Subcutaneous abdominal adipose tissue (tissue), 5 donors: Measurements from ENCODE around the gene POLR3G.

Experiments used
- H3K27ac ChIP-seq: one replicate; pipeline ENCODE4 v1.7.0; 2013; ENCODE audit warnings: low read depth, mild to moderate bottlenecking, inconsistent platforms, low read length, moderate library complexity
- H3K27me3 ChIP-seq, 5 donors: one replicate each; pipeline ENCODE4 v1.7.0; 2013; ENCODE audit warnings: low read length in 5 of 5, inconsistent platforms in 1 of 5; ENCODE audit not compliant: control insufficient read depth in 5 of 5, insufficient read depth in 4 of 5
- H3K36me3 ChIP-seq, 5 donors: one replicate each; pipeline ENCODE4 v1.7.0; 2013; ENCODE audit warnings: low read length in 5 of 5; ENCODE audit not compliant: control insufficient read depth in 5 of 5, insufficient read depth in 5 of 5
- H3K4me1 ChIP-seq, 5 donors: one replicate each; pipeline ENCODE4 v1.7.0; 2013; ENCODE audit warnings: low read length in 5 of 5, mild to moderate bottlenecking in 3 of 5, moderate library complexity in 1 of 5; ENCODE audit not compliant: control insufficient read depth in 5 of 5, insufficient read depth in 5 of 5
- H3K4me3 ChIP-seq, 5 donors: one replicate each; pipeline ENCODE4 v1.7.0; 2013; ENCODE audit warnings: low read length in 5 of 5, low read depth in 1 of 5
- H3K9ac ChIP-seq, 5 donors: one replicate each; pipeline ENCODE4 v1.7.0; 2013; ENCODE audit warnings: low read length in 5 of 5, mild to moderate bottlenecking in 4 of 5, moderate library complexity in 3 of 5
- H3K9me3 ChIP-seq, 5 donors: one replicate each; pipeline ENCODE4 v1.7.0; 2013; ENCODE audit warnings: low read length in 5 of 5; ENCODE audit not compliant: control insufficient read depth in 5 of 5
- donor health status: healthy.
- donor health status: healthy.
- donor health status: healthy.
- donor health status: healthy.
- donor health status: healthy.

The POLR3G gene

DNA sequence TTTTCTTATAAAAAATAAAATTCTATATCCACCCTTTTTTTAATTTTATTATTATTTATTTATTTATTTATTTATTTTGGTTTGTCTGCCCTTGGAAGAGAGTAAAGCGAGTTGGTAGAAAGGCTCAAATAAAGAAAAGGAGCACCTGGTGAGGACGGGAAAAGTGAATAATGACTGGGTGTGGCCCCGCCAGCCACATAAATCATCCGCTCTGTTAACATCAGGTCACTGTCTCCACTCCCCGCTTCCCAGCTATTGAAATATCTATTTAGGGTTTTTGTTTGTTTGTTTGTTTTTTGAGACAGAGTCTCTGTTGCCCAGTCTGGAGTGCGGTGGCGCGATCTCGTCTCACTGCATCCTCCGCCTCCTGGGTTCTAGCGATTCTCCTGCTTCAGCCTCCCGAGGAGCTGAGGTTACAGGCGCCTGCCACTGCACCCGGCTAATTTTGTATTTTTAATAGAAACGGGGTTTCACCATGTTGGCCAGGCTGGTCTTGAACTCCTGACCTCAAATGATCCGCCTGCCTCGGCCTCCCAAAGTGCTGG, 844 bp downstream of the POLR3G start:
- Histone ChIP-seq H3K27ac (no peak overlapping the region), H3K36me3 (no peaks in the 10 kb centered on the region), H3K4me3 (peak overlapping the region in 4 of 5 donors; percentile 37 to 100 (median 96)), H3K27me3 (no peaks in the 10 kb centered on the region), H3K4me1 (peaks cover 0 to 24% (median 22%) of the 10 kb centered on the region in 5 donors), H3K9me3 (no peaks in the 10 kb centered on the region), H3K9ac (peak overlapping the region in 1 of 5 donors; percentile 59)

DNA sequence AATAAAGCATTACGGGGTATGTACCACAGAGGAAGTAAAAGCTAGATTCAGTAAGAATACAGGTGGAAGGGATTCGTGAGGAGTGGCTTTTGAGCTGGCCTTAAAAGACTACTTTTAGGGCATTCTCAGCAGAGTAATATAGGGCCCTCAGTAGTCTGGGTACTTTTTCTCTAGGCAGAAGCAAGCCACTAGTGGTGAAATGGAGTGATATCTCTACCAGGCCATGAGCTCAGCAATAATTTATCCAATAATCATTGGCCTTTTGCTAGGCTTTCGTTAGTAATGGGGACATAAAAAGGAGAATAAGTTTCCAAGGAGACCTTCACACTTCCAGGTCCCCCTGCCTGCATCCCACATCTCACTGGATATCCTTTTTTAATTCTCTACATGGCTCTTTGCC, 1.7 kb downstream of the POLR3G start:
- H3K9me3 ChIP-seq = no peaks in the 10 kb centered on the region
- no peaks in the 10 kb centered on the region for H3K36me3 ChIP-seq
- peaks cover 0 to 24% (median 22%) of the 10 kb centered on the region in 5 donors for H3K4me1 ChIP-seq
- H3K9ac ChIP-seq = no peak overlapping the region
- no peaks in the 10 kb centered on the region for H3K27me3 ChIP-seq
- no peak overlapping the region for H3K27ac ChIP-seq
- no peak overlapping the region for H3K4me3 ChIP-seq

DNA sequence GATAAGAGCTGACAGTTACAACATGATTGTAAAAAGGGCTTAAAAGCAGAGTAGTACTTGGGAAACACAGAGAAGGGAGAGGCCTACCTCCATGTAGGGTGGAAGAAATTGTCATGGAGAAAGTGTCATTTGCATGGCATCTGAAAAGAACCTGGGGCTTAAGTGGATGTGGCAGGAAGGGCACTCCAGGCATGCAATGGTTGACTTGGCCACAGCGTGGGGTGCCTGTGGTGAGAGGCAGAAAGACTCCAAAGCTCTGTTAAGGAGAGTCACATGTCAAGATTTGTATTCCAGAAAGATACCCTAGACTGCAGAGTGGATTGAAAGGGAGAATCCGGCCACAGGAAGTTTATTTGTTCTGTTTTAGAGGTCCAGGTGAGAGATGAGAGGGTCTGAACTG, 2.4 kb downstream of the POLR3G start:
- Histone ChIP-seq H3K4me1 (peaks cover 0 to 24% (median 22%) of the 10 kb centered on the region in 5 donors), H3K4me3 (peak overlapping the region in 1 of 5 donors; percentile 35), H3K27ac (no peak overlapping the region), H3K27me3 (no peaks in the 10 kb centered on the region), H3K36me3 (no peaks in the 10 kb centered on the region), H3K9ac (peak overlapping the region in 1 of 5 donors; percentile 33), H3K9me3 (no peaks in the 10 kb centered on the region)

DNA sequence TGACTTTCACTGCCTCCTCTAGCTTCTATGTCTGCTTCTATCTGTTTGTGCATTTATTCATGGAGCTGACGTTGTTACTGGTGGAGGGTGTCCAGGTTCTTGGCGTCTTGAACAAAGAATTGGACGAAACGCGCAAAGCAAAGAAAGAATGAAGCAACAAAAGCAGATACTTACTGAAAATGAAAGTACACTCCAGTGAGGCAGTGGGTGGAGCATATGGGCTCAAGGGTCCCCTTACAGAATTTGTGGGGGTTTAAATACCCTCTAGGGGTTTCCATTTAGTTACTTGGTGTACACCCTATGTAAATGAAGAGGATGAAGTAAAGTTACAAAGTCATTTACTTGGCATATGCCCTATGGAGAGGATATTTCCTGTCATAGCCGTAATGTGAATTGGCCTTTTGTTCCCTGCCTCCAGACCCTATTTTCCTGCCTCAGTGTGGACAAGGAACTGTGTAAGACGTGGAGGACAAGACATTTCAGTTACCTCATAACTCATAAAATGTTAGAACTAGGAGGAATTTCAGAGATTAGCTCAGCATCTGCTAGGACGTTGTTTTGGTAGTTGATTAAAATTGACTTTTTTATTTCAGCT, 3.1 kb downstream of the POLR3G start:
- H3K36me3 ChIP-seq = no peaks in the 10 kb centered on the region
- H3K27me3 ChIP-seq = no peaks in the 10 kb centered on the region
- no peak overlapping the region for H3K27ac ChIP-seq
- peak overlapping the region in 4 of 5 donors; percentile 17 to 44 (median 30) for H3K4me3 ChIP-seq
- H3K9me3 ChIP-seq = no peaks in the 10 kb centered on the region
- no peak overlapping the region for H3K9ac ChIP-seq
- H3K4me1 ChIP-seq = peaks cover 0 to 22% (median 22%) of the 10 kb centered on the region in 5 donors

DNA sequence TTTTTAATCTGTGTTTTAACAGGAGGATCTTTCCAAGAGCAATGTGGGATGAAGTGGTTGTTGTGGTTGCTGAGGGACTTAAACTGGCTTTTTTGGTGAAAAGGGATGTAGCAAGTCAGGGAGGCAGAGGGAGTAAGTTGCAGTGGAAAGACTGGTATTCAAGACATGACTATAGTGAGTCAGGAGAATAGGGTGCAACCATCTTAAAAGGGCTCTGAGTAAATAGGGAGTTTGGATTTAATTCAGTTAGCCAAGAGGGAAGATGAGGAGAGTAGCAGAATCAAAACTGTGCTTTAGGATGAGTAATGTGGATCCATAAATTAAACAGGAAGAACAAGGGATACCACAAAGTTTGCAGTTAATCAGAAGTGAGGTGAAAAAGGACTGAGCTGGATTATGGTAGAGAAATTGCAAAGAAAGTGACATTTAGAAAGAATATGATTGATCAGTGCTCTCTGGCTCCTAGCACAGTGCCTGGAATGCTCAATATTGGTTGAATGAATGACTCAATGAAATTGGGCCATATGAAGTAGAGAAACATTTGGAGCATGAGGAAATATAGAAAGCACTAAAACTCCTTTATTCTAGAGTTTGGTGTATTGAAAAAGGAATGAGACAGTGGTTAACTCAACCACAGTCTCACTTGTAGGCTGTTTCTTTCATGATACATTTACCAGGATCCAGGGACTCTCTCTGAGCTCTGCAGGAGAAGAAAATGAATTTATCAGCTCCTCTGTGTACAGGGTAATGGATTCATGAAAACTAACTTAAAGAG, 5.1 kb downstream of the POLR3G start:
- H3K36me3 ChIP-seq = no peaks in the 10 kb centered on the region
- H3K9ac ChIP-seq = no peak overlapping the region
- H3K4me3 ChIP-seq = no peak overlapping the region
- no peaks in the 10 kb centered on the region for H3K27me3 ChIP-seq
- no peak overlapping the region for H3K27ac ChIP-seq
- H3K4me1 ChIP-seq = peaks cover 0 to 4% (median 4%) of the 10 kb centered on the region in 5 donors
- no peaks in the 10 kb centered on the region for H3K9me3 ChIP-seq

DNA sequence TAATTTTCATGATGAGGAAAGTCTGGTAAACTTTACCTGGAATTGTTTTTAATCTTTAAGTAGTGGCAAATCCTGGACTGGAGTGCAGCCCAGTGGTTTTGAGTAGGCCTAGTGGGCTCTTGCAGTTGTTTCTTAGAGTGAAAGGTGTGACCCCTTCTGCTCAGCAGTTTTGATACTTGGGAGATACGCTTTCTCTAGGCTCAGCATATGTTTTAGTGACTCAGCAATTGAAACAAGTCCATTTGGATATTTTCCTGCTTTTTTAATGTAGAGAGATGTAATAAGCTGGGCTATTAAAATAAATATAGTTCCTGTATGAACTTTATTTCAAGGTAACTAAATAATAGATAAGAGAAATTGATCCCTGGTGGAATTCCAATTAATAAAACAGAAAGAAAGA, 6.0 kb downstream of the POLR3G start:
- H3K9ac ChIP-seq = no peak overlapping the region
- H3K4me3 ChIP-seq = no peak overlapping the region
- no peak overlapping the region for H3K27ac ChIP-seq
- H3K4me1 ChIP-seq = no peaks in the 10 kb centered on the region
- no peaks in the 10 kb centered on the region for H3K27me3 ChIP-seq
- no peaks in the 10 kb centered on the region for H3K36me3 ChIP-seq
- H3K9me3 ChIP-seq = no peaks in the 10 kb centered on the region

DNA sequence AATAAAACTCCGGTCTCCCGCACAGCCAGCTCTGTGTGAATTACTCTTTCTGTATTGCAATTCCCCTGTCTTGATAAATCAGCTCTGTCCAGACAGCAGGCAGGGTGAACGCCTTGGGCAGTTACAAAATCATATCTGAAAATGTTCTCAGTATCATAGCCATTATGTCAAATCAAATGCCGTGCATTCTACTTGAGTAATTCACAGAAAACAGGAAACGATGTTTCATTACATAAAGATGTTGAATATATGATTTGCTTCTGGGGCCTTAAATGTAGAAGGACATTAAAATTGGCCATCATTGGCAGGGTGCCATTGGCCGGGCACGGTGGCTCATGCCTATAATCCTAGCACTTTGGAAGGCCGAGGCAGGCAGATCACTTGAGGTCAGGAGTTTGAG, 8.5 kb downstream of the POLR3G start:
- no peaks in the 10 kb centered on the region for H3K9me3 ChIP-seq
- H3K27ac ChIP-seq = no peak overlapping the region
- no peaks in the 10 kb centered on the region for H3K4me1 ChIP-seq
- no peak overlapping the region for H3K9ac ChIP-seq
- no peaks in the 10 kb centered on the region for H3K36me3 ChIP-seq
- H3K27me3 ChIP-seq = no peaks in the 10 kb centered on the region
- H3K4me3 ChIP-seq = no peak overlapping the region

DNA sequence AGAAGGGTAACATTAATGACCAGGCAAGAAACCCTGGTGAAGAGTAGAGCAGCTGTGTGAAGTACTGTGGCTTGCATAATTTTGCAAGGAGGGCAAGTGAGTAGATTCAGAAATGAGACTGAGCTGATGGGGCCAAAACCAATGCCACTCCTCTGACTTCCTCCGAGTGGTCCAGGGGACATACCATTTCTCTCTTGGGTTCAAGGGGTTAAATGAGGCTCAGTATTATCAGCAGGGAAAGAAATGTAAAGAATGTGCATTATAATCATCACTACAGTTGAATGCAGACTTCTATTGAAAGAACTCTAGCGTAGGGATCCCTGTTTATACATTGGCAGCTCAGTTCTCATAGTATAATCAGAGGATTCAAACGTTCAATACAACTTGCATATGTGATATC, 9.9 kb downstream of the POLR3G start:
- Histone ChIP-seq H3K27me3 (no peaks in the 10 kb centered on the region), H3K4me3 (no peak overlapping the region), H3K27ac (no peak overlapping the region), H3K9me3 (no peaks in the 10 kb centered on the region), H3K4me1 (no peaks in the 10 kb centered on the region), H3K9ac (no peak overlapping the region), H3K36me3 (no peaks in the 10 kb centered on the region)

DNA sequence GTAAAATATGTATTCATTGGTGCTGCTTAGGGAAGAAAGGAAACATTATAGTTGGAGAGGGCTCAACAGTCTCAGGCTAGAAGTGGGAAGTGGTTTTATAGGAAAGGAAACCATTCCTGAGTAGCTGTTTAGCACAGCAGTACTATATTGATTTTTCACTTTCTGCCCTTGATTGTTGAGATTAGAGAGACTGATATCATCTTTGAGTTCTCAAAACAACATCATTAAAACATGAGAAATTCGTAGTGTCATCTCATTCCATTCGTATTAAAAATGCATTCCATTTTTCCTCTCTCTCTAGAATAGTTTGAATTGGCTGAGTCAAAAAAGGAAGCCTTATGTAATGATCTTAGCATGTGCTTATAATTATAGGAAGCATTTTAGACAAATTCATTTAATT, 14.1 kb downstream of the POLR3G start:
- no peak overlapping the region for H3K9ac ChIP-seq
- no peaks in the 10 kb centered on the region for H3K4me1 ChIP-seq
- H3K27ac ChIP-seq = no peak overlapping the region
- H3K9me3 ChIP-seq = no peaks in the 10 kb centered on the region
- H3K4me3 ChIP-seq = no peak overlapping the region
- H3K27me3 ChIP-seq = no peaks in the 10 kb centered on the region
- no peaks in the 10 kb centered on the region for H3K36me3 ChIP-seq

DNA sequence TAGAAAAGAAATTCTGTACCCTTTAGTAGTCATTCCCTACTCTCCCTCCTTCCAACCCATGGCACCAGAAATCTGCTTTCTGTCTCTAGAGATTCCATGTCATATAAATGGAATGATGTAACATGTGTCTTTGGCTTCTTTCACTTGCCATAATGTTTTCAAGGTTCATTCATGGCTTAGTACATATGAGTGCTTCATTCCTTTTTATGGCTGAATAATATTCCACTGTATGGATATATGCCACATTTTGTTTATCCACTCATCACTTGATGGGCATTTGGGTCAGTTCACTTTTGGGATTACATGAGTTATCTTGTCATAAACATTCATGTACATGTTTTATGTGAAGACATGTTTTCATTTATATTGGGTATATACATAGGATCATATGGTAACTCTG, 19.4 kb downstream of the POLR3G start:
- Histone ChIP-seq H3K36me3 (no peaks in the 10 kb centered on the region), H3K27me3 (no peaks in the 10 kb centered on the region), H3K4me3 (no peak overlapping the region), H3K27ac (no peak overlapping the region), H3K9ac (no peak overlapping the region), H3K4me1 (no peaks in the 10 kb centered on the region), H3K9me3 (peaks cover 0 to 4% (median 0%) of the 10 kb centered on the region in 5 donors)
